SU-DHL-6 (cell line): ENCODE results near the gene DLGAP3.

Experiments used
- H2AFZ ChIP-seq: fragments of 200-600 bp; sonication (generic); 2 replicates; pipeline ENCODE4 v1.6.1; 2014; ENCODE audit warnings: low read depth, mild to moderate bottlenecking, moderate library complexity, mixed read lengths, antibody characterized with exemption, low read length; ENCODE audit not compliant: severe bottlenecking
- H3F3A ChIP-seq: fragments of 200-600 bp; shearing (Covaris generic); 2 replicates; pipeline ENCODE4 v1.6.0; 2016; ENCODE audit warnings: antibody characterized with exemption, mild to moderate bottlenecking; ENCODE audit not compliant: insufficient read depth
- H3K27ac ChIP-seq: fragments of 200-600 bp; sonication (generic); 2 replicates; pipeline ENCODE4 v1.5.1; 2016; ENCODE audit warnings: low read depth, mild to moderate bottlenecking, low read length, moderate library complexity, mixed read lengths
- H3K27me3 ChIP-seq: fragments of 200-600 bp; sonication (generic), shearing (Covaris generic); 2 replicates; pipeline ENCODE4 v1.6.0; 2014; ENCODE audit warnings: mild to moderate bottlenecking, low read length
- H3K36me3 ChIP-seq: fragments of 200-600 bp; sonication (generic); 2 replicates; pipeline ENCODE4 v1.6.1; 2014; ENCODE audit warnings: mild to moderate bottlenecking, low read length, mixed read lengths
- H3K4me2 ChIP-seq: fragments of 300-600, 200-600 bp; shearing (Covaris generic), sonication (generic); 2 replicates; pipeline ENCODE4 v1.6.0; 2014; ENCODE audit warnings: low read length, low read depth, mild to moderate bottlenecking; ENCODE audit not compliant: poor library complexity, severe bottlenecking
- H3K4me3 ChIP-seq: fragments of 200-600 bp; sonication (generic); 2 replicates; pipeline ENCODE4 v1.5.1; 2014; ENCODE audit warnings: antibody characterized with exemption, low read length, mild to moderate bottlenecking, mixed read lengths; ENCODE audit not compliant: insufficient read depth, poor library complexity, severe bottlenecking
- H3K79me2 ChIP-seq: fragments of 200-600 bp; sonication (generic); 2 replicates; pipeline ENCODE4 v1.6.1; 2014; ENCODE audit warnings: mild to moderate bottlenecking, low read length, moderate library complexity; ENCODE audit not compliant: insufficient read depth
- H3K9ac ChIP-seq: fragments of 200-600 bp; sonication (generic); 2 replicates; pipeline ENCODE4 v1.7.0; 2014; ENCODE audit warnings: mild to moderate bottlenecking, low read length
- H3K9me2 ChIP-seq: fragments of 200-600 bp; sonication (generic); replicated peaks from 2 replicates; pipeline ENCODE4 v1.6.1; 2014; ENCODE audit warnings: low read length; ENCODE audit not compliant: insufficient read depth
- H3K9me3 ChIP-seq: fragments of 200-600 bp; sonication (generic); 2 replicates; pipeline ENCODE4 v1.6.1; 2014; ENCODE audit warnings: low read length, mixed read lengths; ENCODE audit not compliant: insufficient read depth
- H4K20me1 ChIP-seq: fragments of 200-600 bp; sonication (generic); 2 replicates; pipeline ENCODE4 v1.6.1; 2014; ENCODE audit warnings: low read depth, mild to moderate bottlenecking, antibody characterized with exemption, low read length, moderate library complexity, mixed read lengths
- CTCF ChIP-seq: fragments of 200-600 bp; sonication (generic); IDR thresholded peaks from one replicate; pipeline ENCODE4 v1.5.1; 2017; ENCODE audit warnings: antibody characterized with exemption, mild to moderate bottlenecking, low read length, moderate library complexity; ENCODE audit not compliant: insufficient read depth, poor library complexity, severe bottlenecking
- EZH2phosphoT487 ChIP-seq: fragments of 200-600 bp; sonication (generic), shearing (Covaris generic); conservative IDR thresholded peaks from 2 replicates; pipeline ENCODE4 v1.6.1; 2018; ENCODE audit warnings: mild to moderate bottlenecking, antibody characterized with exemption, low read length, moderate library complexity, mixed read lengths

Gene DLGAP3

GRCh38 chr1:34869760-34870159 lies 59.7 kb downstream of the DLGAP3 start:
- H3K9ac ChIP-seq = no peak overlapping the region
- no peaks in the 10 kb centered on the region for H3K9me2 ChIP-seq
- no peaks in the 10 kb centered on the region for H3K36me3 ChIP-seq
- H3K27ac ChIP-seq = no peak overlapping the region
- H4K20me1 ChIP-seq = no peaks in the 10 kb centered on the region
- H3F3A ChIP-seq = no peaks in the 10 kb centered on the region
- H3K9me3 ChIP-seq = no peaks in the 10 kb centered on the region
- no peaks in the 10 kb centered on the region for H3K27me3 ChIP-seq
- H2AFZ ChIP-seq = no peak overlapping the region
- TF ChIP-seq CTCF = no peak
- no peak for TF ChIP-seq EZH2phosphoT487
- H3K4me2 ChIP-seq = no peak overlapping the region
- no peaks in the 10 kb centered on the region for H3K79me2 ChIP-seq
- no peak overlapping the region for H3K4me3 ChIP-seq

GRCh38 chr1:34868230-34869049 lies 61.0 kb downstream of the DLGAP3 start:
- Histone ChIP-seq H3K4me2 (no peak overlapping the region), H2AFZ (no peak overlapping the region), H3K27me3 (no peaks in the 10 kb centered on the region), H3K9ac (no peak overlapping the region), H3K9me3 (no peaks in the 10 kb centered on the region), H3F3A (no peaks in the 10 kb centered on the region), H3K4me3 (no peak overlapping the region), H4K20me1 (no peaks in the 10 kb centered on the region), H3K9me2 (no peaks in the 10 kb centered on the region), H3K27ac (no peak overlapping the region), H3K36me3 (no peaks in the 10 kb centered on the region), H3K79me2 (no peaks in the 10 kb centered on the region)
- TF ChIP-seq CTCF (no peak), EZH2phosphoT487 (no peak)

- H3K27ac ChIP-seq = no peak overlapping the region
- no peak overlapping the region for H2AFZ ChIP-seq
- no peak overlapping the region for H3K4me3 ChIP-seq
- no peaks in the 10 kb centered on the region for H3K36me3 ChIP-seq
- no peaks in the 10 kb centered on the region for H3F3A ChIP-seq
- H4K20me1 ChIP-seq = no peaks in the 10 kb centered on the region
- H3K27me3 ChIP-seq = no peaks in the 10 kb centered on the region
- H3K79me2 ChIP-seq = no peaks in the 10 kb centered on the region
- H3K9ac ChIP-seq = no peak overlapping the region
- no peak overlapping the region for H3K4me2 ChIP-seq
- TF ChIP-seq CTCF (no peak), EZH2phosphoT487 (no peak)
- H3K9me2 ChIP-seq = no peaks in the 10 kb centered on the region
- H3K9me3 ChIP-seq = no peaks in the 10 kb centered on the region
Measured at GRCh38 chr1:34867415-34867814, 62.0 kb downstream of the DLGAP3 start.
